BJ (cell line): Measurements from ENCODE around the gene ROPN1B. TPM values are rescaled to one million over a fixed set of nuclear protein-coding genes. Genes with fewer than 3 reads are reported as not detected.
A peak's percentile ranks its signal among the peaks of the same experiment; 100 is the strongest.

ENCODE experiments used
- CTCF ChIA-PET: fragments of 350-600 bp; formaldehyde crosslinking; extraction: SDS; loops from one replicate; lab custom pipeline; 2021; ENCODE audit warnings: antibody characterized with exemption, inconsistent platforms; lab: Yijun Ruan, JAX
- POLR2A ChIA-PET: fragments of 300-600 bp; sonication (Branson Sonifier 250); formaldehyde crosslinking; extraction: SDS; loops from one replicate; lab custom pipeline; 2021; ENCODE audit warnings: antibody characterized with exemption; lab: Charles Lee
- DNase-seq: peaks from one replicate; pipeline ENCODE4 v3.0.0-alpha.2; 2011; ENCODE audit warnings: low read depth
- H3K27me3 ChIP-seq: 2 replicates; pipeline ENCODE4 v1.6.0; 2011; ENCODE audit warnings: low read length; ENCODE audit not compliant: control insufficient read depth, insufficient read depth
- H3K36me3 ChIP-seq: 2 replicates; pipeline ENCODE4 v1.5.1; 2011; ENCODE audit warnings: low read length; ENCODE audit not compliant: control insufficient read depth, insufficient read depth
- H3K4me3 ChIP-seq: 2 replicates; pipeline ENCODE4 v1.5.1; 2011; ENCODE audit warnings: low read depth, mild to moderate bottlenecking, control low read depth, low read length
- CTCF ChIP-seq: IDR thresholded peaks from 2 replicates; pipeline ENCODE4 v1.5.1; 2011; ENCODE audit warnings: low read depth, mild to moderate bottlenecking, control low read depth, inconsistent platforms, low read length, moderate library complexity; ENCODE audit not compliant: insufficient read depth
- polyA plus RNA-seq: library from polyadenylated mRNA; depleted of rRNA; stranded (reverse); fragments of >200 nt; gene quantifications from 2 replicates; pipeline ENCODE4 v1.2.3, GENCODE V29; 2011

The ROPN1B gene
- polyA plus RNA-seq, 1 experiment: not detected

GRCh38 chr3:126008219-126008618 lies 39.2 kb downstream of the ROPN1B start:
- ChIA-PET POLR2A (no interaction called here), CTCF (no interaction called here)
- H3K4me3 ChIP-seq: no peak overlapping the region
- DNase-seq: no peak
- H3K36me3 ChIP-seq: no peaks in the 10 kb centered on the region; the same call in 1 of the 2 replicates
- no peaks in the 10 kb centered on the region for H3K27me3 ChIP-seq
- TF ChIP-seq CTCF: no peak

GRCh38 chr3:126009181-126009580 lies 40.2 kb downstream of the ROPN1B start:
- DNase-seq: no peak
- POLR2A ChIA-PET: no interaction called here
- TF ChIP-seq CTCF: no peak
- CTCF ChIA-PET: no interaction called here
- H3K27me3 ChIP-seq: no peaks in the 10 kb centered on the region
- no peak overlapping the region for H3K4me3 ChIP-seq
- no peaks in the 10 kb centered on the region; the same call in 1 of the 2 replicates for H3K36me3 ChIP-seq

- CTCF ChIA-PET: interaction anchor here (0.7 to 1.2 kb wide), 2 partner anchors 42 to 1380 kb away, joined by 3 to 4 read pairs; no protein-coding TSS in a partner anchor
- H3K36me3 ChIP-seq: peaks cover 5% of the 10 kb centered on the region
- DNase-seq: no peak
These were observed 44.8 kb downstream of the ROPN1B start for GRCh38 chr3:126013751-126014156.

GRCh38 chr3:126014252-126014651 lies 45.3 kb downstream of the ROPN1B start:
- no peak for TF ChIP-seq CTCF
- H3K36me3 ChIP-seq: peaks cover 5% of the 10 kb centered on the region
- ChIA-PET POLR2A (no interaction called here), CTCF (interaction anchor here (0.6 to 1.2 kb wide), 4 partner anchors 43 to 1380 kb away, joined by 3 to 4 read pairs (median 3); no protein-coding TSS in a partner anchor)
- no peak overlapping the region for H3K4me3 ChIP-seq
- no peaks in the 10 kb centered on the region for H3K27me3 ChIP-seq
- DNase-seq: peak; percentile 35

More at GRCh38 chr3:126013751-126014156, 44.8 kb downstream of the ROPN1B start:
- H3K27me3 ChIP-seq: no peaks in the 10 kb centered on the region
- POLR2A ChIA-PET: no interaction called here
- no peak for TF ChIP-seq CTCF
- H3K4me3 ChIP-seq: no peak overlapping the region

- H3K27me3 ChIP-seq: no peaks in the 10 kb centered on the region
- no peak overlapping the region for H3K4me3 ChIP-seq
- ChIA-PET CTCF (no interaction called here), POLR2A (no interaction called here)
- peaks cover 5% of the 10 kb centered on the region for H3K36me3 ChIP-seq
- no peak for DNase-seq
- no peak for TF ChIP-seq CTCF
These were observed 46.1 kb downstream of the ROPN1B start for GRCh38 chr3:126015075-126015474.
